Urinary bladder (tissue), 4 donors: ENCODE measurements around the gene ATP5F1D. TPM values are rescaled to one million over a fixed set of nuclear protein-coding genes. Genes with fewer than 3 reads are reported as not detected.
"Not testable (repeated sequence)": the region's sequence is repeated elsewhere in the genome, so short reads cannot be mapped to it uniquely, and the experiment has no call there.

ENCODE experiments used
- DNase-seq: peaks from one replicate; pipeline ENCODE4 v3.0.0-alpha.2; 2015; ENCODE audit errors: extremely low spot score
- H3K27ac ChIP-seq: one replicate; pipeline ENCODE4 v1.5.1; 2013; ENCODE audit warnings: low read depth, mild to moderate bottlenecking, moderate library complexity
- H3K36me3 ChIP-seq: one replicate; pipeline ENCODE4 v1.6.1; 2013; ENCODE audit warnings: mild to moderate bottlenecking, moderate library complexity; ENCODE audit not compliant: insufficient read depth
- H3K4me1 ChIP-seq: one replicate; pipeline ENCODE4 v1.6.1; 2013; ENCODE audit warnings: mild to moderate bottlenecking, moderate library complexity; ENCODE audit not compliant: insufficient read depth
- H3K4me3 ChIP-seq: one replicate; pipeline ENCODE4 v1.5.1; 2013; ENCODE audit warnings: low read depth, low read length
- WGBS: extraction: QIAGEN DNeasy Blood & Tissue Kit; methylation state at CpG from one replicate; pipeline ENCODE4 v1.1.7; 2013; 5-methylcytosine and 5-hydroxymethylcytosine counted together
- polyA plus RNA-seq: library from polyadenylated mRNA; stranded (reverse); fragments of 200-250 nt; gene quantifications from one replicate; pipeline ENCODE4 v1.2.3, GENCODE V29; 2013
- total RNA-seq: library from RNA; depleted of rRNA; stranded (reverse); fragments of >200 nt; gene quantifications from one replicate; pipeline ENCODE4 v1.2.3, GENCODE V29; 2014
- donor health status: healthy with polysubstance abuse.
- donor health status: healthy.

Gene ATP5F1D
- total RNA-seq, result 9.5 TPM
- 236 TPM for polyA plus RNA-seq

- no peaks in the 10 kb centered on the region for H3K36me3 ChIP-seq
- H3K27ac ChIP-seq, result peak within 1 kb of the TSS; percentile 57
- under 1% methylated on average over 79 of the region's 79 CpGs for WGBS
- no peak for DNase-seq
- H3K4me1 ChIP-seq, result peaks cover 3% of the 10 kb centered on the region
- H3K4me3 ChIP-seq, result peak within 1 kb of the TSS; percentile 84
These were observed at the start of gene ATP5F1D for GRCh38 chr19:1241417-1242095. Gene ATP5F1D (plus strand): TSS chr19:1241751. CDS start chr19:1241851, 100 bp downstream.

DNA sequence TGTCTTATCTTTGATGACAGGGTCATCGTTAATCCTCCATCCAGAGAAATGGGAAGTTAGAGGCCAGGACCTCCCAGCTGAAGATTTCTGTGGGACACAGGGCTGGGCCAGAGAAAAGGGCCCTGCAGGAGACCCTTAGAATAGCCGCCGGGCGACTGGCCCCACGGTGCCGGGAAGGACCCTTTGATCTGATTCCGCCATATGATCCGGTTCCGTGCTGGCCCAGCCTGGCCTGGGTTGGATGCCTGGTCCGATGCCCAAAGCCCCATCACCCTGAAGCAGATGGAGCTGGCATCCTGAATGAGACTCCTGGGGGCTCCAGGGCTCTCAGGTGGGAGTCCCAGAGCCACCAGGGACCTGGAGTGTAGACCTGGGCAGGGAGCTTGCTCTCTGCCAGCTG is 42.0 kb upstream of the ATP5F1D start:
- Histone ChIP-seq H3K4me1 (peaks cover 2% of the 10 kb centered on the region), H3K36me3 (no peaks in the 10 kb centered on the region), H3K27ac (no peak overlapping the region), H3K4me3 (no peak overlapping the region)
- WGBS, result 87% methylated on average over 10 of the region's 10 CpGs
- DNase-seq, result no peak

GRCh38 chr19:1200614-1201013 is 40.9 kb upstream of the ATP5F1D start:
- not testable (repeated sequence) for H3K27ac ChIP-seq, H3K36me3 ChIP-seq, DNase-seq, H3K4me1 ChIP-seq, H3K4me3 ChIP-seq
- WGBS, result 86% methylated on average over 4 of the region's 4 CpGs

- H3K27ac ChIP-seq, result peak within 1 kb of the TSS; percentile 53
- peak within 1 kb of the TSS; percentile 98 for H3K4me3 ChIP-seq
- peak; percentile 92 for DNase-seq
- H3K36me3 ChIP-seq, result no peaks in the 10 kb centered on the region
- H3K4me1 ChIP-seq, result peaks cover 4% of the 10 kb centered on the region
- 3% methylated on average over 114 of the region's 114 CpGs for WGBS
These were observed 36.1 kb upstream of the ATP5F1D start, which contains the start of gene STK11 for GRCh38 chr19:1205114-1206099. Gene STK11 (plus strand): TSS chr19:1205778. CDS start chr19:1206914, 1,136 bp downstream.

- Histone ChIP-seq H3K36me3 (no peaks in the 10 kb centered on the region), H3K4me3 (peak overlapping the region; percentile 98), H3K27ac (peak overlapping the region; percentile 53), H3K4me1 (peaks cover 4% of the 10 kb centered on the region)
- WGBS, result under 1% methylated on average over 78 of the region's 78 CpGs
- DNase-seq, result no peak
These were observed 35.2 kb upstream of the ATP5F1D start for GRCh38 chr19:1206150-1206863.

GRCh38 chr19:1206864-1207450 is 34.6 kb upstream of the ATP5F1D start:
- WGBS, result 1% methylated on average over 38 of the region's 38 CpGs
- H3K36me3 ChIP-seq, result no peaks in the 10 kb centered on the region
- peaks cover 4% of the 10 kb centered on the region for H3K4me1 ChIP-seq
- peak overlapping the region; percentile 98 for H3K4me3 ChIP-seq
- DNase-seq, result no peak
- H3K27ac ChIP-seq, result peak overlapping the region; percentile 12

DNA sequence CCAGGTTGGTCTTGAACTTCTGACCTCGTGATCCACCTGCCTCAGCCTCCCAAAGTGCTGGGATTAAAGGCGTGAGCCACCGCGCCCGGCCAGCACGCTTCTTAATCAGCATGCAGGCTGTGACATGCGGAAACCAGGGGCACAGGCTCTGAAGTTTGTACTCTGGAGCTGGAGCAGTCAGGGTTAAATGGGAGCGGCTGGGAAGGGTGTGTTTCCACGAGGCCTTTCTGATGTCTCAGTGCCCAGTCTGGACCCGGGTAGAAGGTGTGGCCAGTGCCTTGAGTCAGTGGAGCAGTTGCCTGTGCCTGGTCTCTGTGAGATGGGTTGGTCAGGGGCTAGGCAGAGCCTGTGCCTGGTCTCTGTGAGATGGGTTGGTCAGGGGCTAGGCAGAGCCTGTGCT is 32.7 kb upstream of the ATP5F1D start:
- H3K36me3 ChIP-seq, H3K4me1 ChIP-seq, H3K27ac ChIP-seq, H3K4me3 ChIP-seq, DNase-seq: not testable (repeated sequence)
- WGBS, result 65% methylated on average over 10 of the region's 10 CpGs

GRCh38 chr19:1210227-1210538 is 31.4 kb upstream of the ATP5F1D start:
- Histone ChIP-seq H3K27ac (no peak overlapping the region), H3K36me3 (no peaks in the 10 kb centered on the region), H3K4me3 (no peak overlapping the region), H3K4me1 (peaks cover 3% of the 10 kb centered on the region)
- 90% methylated on average over 13 of the region's 13 CpGs for WGBS
- no peak for DNase-seq

DNA sequence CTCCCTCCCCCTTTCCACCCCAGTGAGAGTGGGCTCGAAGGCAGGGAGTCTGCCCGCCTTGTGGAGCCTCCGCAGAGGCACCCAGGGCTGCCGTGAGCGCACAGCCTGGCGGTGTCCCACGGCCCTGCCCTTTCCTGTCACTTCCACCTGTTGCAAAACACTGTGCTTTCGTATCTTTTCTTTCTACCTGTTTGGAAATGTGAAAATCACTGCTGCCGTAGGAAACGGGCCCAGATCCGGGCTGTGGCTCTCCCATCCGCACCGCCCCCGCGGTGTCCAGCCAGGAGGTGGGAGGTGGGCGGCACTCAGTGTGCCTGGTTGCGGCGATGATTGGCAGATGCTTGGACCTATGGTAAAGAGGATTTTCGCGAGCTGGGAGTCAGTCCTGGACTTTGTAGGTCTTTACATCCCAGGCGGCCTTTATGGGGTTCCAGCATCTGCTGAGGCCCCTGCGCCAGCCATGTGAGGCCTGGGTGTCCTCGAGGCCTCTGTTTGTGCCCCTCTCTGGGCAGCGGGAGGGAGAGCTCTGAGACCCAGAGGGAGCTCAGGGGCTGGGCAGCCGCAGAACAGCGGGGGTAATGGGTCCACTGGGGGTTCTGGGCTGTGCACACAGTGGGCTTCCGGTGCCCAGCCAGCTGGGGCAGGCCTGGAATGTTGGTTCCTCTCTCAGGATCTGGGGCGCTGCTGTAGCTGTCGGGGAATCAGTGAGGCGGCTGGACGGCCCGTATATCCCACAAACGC is 29.9 kb upstream of the ATP5F1D start:
- Histone ChIP-seq H3K4me1 (peaks cover 3% of the 10 kb centered on the region), H3K36me3 (no peaks in the 10 kb centered on the region), H3K27ac (no peak overlapping the region), H3K4me3 (no peak overlapping the region)
- DNase-seq, result no peak
- 84% methylated on average over 33 of the region's 33 CpGs for WGBS

GRCh38 chr19:1213391-1214286 is 27.9 kb upstream of the ATP5F1D start:
- WGBS, result 58% methylated on average over 39 of the region's 39 CpGs
- Histone ChIP-seq H3K4me1 (peaks cover 3% of the 10 kb centered on the region), H3K36me3 (no peaks in the 10 kb centered on the region), H3K27ac (no peak overlapping the region), H3K4me3 (no peak overlapping the region)
- DNase-seq, result no peak

DNA sequence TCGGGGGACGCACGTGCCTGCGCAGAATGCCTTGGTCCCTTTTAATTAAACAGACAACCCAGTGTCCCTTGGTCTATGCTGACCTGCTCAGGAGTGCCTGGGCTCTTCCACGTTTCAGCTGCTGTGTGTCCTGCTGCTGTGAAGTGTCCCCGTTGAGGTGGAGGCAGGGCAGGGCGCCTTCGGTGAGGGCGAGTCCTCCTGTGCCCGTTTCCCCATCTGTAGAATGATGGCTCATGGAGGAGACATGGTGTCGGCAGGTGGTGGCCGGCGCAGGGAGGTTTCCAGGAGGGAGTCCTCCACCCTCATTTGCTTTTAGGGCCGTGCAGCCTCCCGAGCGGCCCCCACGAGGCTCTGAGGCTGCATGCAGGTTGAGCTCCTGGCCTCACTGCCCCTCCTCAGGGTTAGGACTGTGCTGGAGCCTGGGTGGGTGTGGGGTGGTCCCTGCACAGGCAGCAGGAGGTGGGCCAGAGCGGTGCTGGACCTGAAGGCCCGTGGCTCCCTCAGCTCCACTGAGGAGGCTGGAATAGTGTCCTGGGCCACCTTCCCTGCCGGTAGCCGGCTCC is 27.2 kb upstream of the ATP5F1D start:
- H3K4me1 ChIP-seq, result peaks cover 3% of the 10 kb centered on the region
- H3K4me3 ChIP-seq, result no peak overlapping the region
- no peak for DNase-seq
- H3K36me3 ChIP-seq, result no peaks in the 10 kb centered on the region
- WGBS, result 65% methylated on average over 21 of the region's 21 CpGs
- H3K27ac ChIP-seq, result peak overlapping the region; percentile 59
